Heart left ventricle (tissue), 16 donors: ENCODE results near the gene RPS6KC1. TPM values are rescaled to one million over a fixed set of nuclear protein-coding genes. Genes with fewer than 3 reads are reported as not detected.

ENCODE experiments used
- ATAC-seq, 4 donors: fragments of 200-7000 bp; cut with Tn5 transposase; one replicate each; pipeline ENCODE4 v1.9.1; 2020 to 2022; ENCODE audit warnings: moderate library complexity in 4 of 4, mild to moderate bottlenecking in 3 of 4, moderate number of reproducible peaks in 1 of 4
- DNase-seq, 5 donors: peaks; one replicate each; pipeline ENCODE4 v3.0.0-alpha.2; 2020
- H3K27ac ChIP-seq, 12 donors: fragments of 200-600 bp; sonication (generic) in 4 of 12; one replicate each; pipeline versions ENCODE4 v1.5.0 to v1.8.0; 2016 to 2022; ENCODE audit warnings: mild to moderate bottlenecking in 2 of 12
- H3K27me3 ChIP-seq, 9 donors: fragments of 200-600 bp; sonication (generic) in 2 of 9; one replicate each; pipeline versions ENCODE4 v1.5.1 to v1.8.0; 2016 to 2022; ENCODE audit warnings: mild to moderate bottlenecking in 3 of 9
- H3K36me3 ChIP-seq, 9 donors: fragments of 200-600 bp; sonication (generic) in 2 of 9; one replicate each; pipeline versions ENCODE4 v1.5.0 to v1.8.0; 2018 to 2022; ENCODE audit warnings: mild to moderate bottlenecking in 2 of 9
- H3K4me1 ChIP-seq, 12 donors: fragments of 200-600 bp; sonication (generic) in 4 of 12; one replicate each; pipeline versions ENCODE4 v1.5.0 to v1.8.0; 2016 to 2022; ENCODE audit warnings: mild to moderate bottlenecking in 3 of 12
- H3K4me3 ChIP-seq, 12 donors: fragments of 200-600 bp; sonication (generic) in 4 of 12; one replicate each; pipeline versions ENCODE4 v1.5.0 to v1.8.0; 2017 to 2022; ENCODE audit warnings: mild to moderate bottlenecking in 9 of 12, moderate library complexity in 4 of 12
- H3K9me3 ChIP-seq, 12 donors: fragments of 200-600 bp; sonication (generic) in 4 of 12; one replicate each; pipeline versions ENCODE4 v1.5.0 to v1.8.0; 2016 to 2022; ENCODE audit warnings: mild to moderate bottlenecking in 1 of 12
- POLR2A ChIP-seq, 2 donors: fragments of 450-650 bp; IDR thresholded peaks; one replicate each; pipeline ENCODE4 v1.6.1; 2017; ENCODE audit warnings: antibody characterized with exemption in 2 of 2, mild to moderate bottlenecking in 2 of 2, moderate library complexity in 2 of 2
- WGBS, 4 donors: extraction: QIAGEN DNeasy Blood & Tissue Kit in 2 of 4; methylation state at CpG; one replicate each; pipeline versions ENCODE4 v1.1.5 to v1.1.7; 2013 to 2018; 5-methylcytosine and 5-hydroxymethylcytosine counted together
- intact Hi-C, 10 donors: fragments of 100-400 bp; cut with DNase I; formaldehyde crosslinking; loops; one replicate each; pipeline versions ENCODE4 v1.11.1 to v1.14.2; 2022
- polyA plus RNA-seq, 2 donors: library from polyadenylated mRNA; stranded (reverse); fragments of 200-250 nt; gene quantifications; one replicate each; pipeline ENCODE4 v1.2.3, GENCODE V29; 2013
- total RNA-seq, 9 donors: library from RNA; depleted of rRNA in 2 of 9; stranded (reverse); fragments of >200 nt in 2 of 9; fragmentation: NEBNext Ultra II Directional in 3 of 9; extraction: Animal tissue kit (Norgen Biotek cat#: 25700) in 3 of 9; gene quantifications; one replicate each; pipeline versions ENCODE4 v1.1.0 to v1.2.4, GENCODE V29; 2016 to 2023
- TF ChIP-seq, protein P1 (sequence below), 12 donors: fragments of 200-600 bp; sonication (generic) in 4 of 12; IDR thresholded peaks; one replicate each; pipeline versions ENCODE4 v1.5.0 to v1.8.0; 2018 to 2022; ENCODE audit warnings: antibody characterized with exemption in 12 of 12, mild to moderate bottlenecking in 5 of 12
- donor health status: ischemic (EF 13 %, LVEDD 7.1; RV severe dilation, severe dysfunction).
- donor health status: healthy with polysubstance abuse.
- donor health status: DM: no; HTN: yes; CAD: no.
- donor health status: DM: no; HTN: no; CAD: no.
- donor health status: ischemic (EF 25% LVEDD 6.9; RV normal size, moderate dysfunction).
- donor health status: ischemic (EF 25% LVEDD 5.7; RV mildly dilated, moderate dysfunction).
- donor health status: healthy.
- donor health status: DM: yes; HTN: yes; CAD: no.
- donor health status: ischemic (EF 35%, LVEDD 5.7; RV mildly dilated, moderate dysfunction).
- donor health status: nonischemic (EF 11% LVEDD 7.7; RV severe dilation, severe dysfunction).
- donor health status: DM: yes; HTN: yes; CAD: no.
- donor health status: PGD.
- donor health status: ischemic (EF 29% LVEDD 5.4; RV normal size, mild dysfunction).
- donor health status: nonischemic (EF 23%, LVEDD 6.1; RV moderate dilation, normal function).

Gene RPS6KC1
- total and polyA plus RNA-seq, 11 donors: 3.0 to 15.6 (median 10.4) TPM

DNA sequence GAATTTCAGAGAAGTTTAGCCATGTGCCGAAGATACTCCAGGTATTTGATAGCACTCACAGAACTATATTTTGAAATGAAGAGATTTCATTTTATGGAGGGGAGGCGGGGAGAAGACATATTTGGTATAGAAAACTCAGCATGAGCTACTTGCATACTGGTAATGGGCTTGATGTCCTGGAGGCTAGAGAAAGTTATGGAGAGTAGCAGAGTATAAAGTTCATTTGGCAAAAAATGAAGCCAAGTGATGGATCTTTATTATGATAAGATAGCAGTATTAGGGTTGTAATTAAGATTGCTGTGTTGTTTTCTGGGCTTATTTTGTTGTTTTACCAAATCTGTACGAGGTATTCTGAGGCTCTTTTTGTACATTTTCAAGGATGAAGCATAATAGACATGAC lies 72.0 kb downstream of the RPS6KC1 start:
- no peak for TF ChIP-seq POLR2A (IDR thresholded peaks at IDR 0.05)
- TF ChIP-seq, protein P1, sequence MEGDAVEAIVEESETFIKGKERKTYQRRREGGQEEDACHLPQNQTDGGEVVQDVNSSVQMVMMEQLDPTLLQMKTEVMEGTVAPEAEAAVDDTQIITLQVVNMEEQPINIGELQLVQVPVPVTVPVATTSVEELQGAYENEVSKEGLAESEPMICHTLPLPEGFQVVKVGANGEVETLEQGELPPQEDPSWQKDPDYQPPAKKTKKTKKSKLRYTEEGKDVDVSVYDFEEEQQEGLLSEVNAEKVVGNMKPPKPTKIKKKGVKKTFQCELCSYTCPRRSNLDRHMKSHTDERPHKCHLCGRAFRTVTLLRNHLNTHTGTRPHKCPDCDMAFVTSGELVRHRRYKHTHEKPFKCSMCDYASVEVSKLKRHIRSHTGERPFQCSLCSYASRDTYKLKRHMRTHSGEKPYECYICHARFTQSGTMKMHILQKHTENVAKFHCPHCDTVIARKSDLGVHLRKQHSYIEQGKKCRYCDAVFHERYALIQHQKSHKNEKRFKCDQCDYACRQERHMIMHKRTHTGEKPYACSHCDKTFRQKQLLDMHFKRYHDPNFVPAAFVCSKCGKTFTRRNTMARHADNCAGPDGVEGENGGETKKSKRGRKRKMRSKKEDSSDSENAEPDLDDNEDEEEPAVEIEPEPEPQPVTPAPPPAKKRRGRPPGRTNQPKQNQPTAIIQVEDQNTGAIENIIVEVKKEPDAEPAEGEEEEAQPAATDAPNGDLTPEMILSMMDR (IDR thresholded peaks at IDR 0.05): no peak
- Histone ChIP-seq H3K4me1 (peaks cover 0 to 6% (median 0%) of the 10 kb centered on the region in 12 donors), H3K27me3 (no peaks in the 10 kb centered on the region), H3K27ac (no peak overlapping the region), H3K36me3 (peaks cover 0 to 7% (median 0%) of the 10 kb centered on the region in 9 donors), H3K4me3 (no peak overlapping the region), H3K9me3 (no peaks in the 10 kb centered on the region)
- DNase-seq (no peak), ATAC-seq (no peak)
- intact Hi-C loops: loop anchor here in 7 of 10 donors (5.0 to 10.0 kb wide), 7 partner anchors 102 to 1204 kb away; partner anchors contain the start of gene PROX1 (in 1 of the 7)
- WGBS, 4 donors: 96 to 98% (median 97%) methylated on average over 3 of the region's 3 CpGs

DNA sequence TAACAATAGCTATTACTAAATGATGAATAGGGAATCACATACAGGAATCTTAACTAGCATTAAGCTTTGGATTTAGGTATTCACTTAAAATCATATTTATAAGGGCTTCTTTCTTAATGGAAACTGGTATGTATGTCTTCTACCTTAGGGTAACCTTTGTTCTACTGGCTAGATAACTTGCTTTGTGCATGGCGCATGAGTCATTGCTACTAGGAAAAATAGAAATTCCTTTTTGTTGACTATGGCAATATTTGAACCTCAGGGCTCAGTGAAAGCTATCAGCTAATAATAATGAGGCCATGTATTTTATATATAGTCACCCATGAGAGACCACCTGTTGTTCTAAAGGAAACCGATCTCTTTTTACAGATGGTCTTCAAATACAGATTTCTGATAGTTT lies 72.5 kb downstream of the RPS6KC1 start:
- no peaks in the 10 kb centered on the region for H3K27me3 ChIP-seq
- H3K9me3 ChIP-seq: peaks cover 0 to 3% (median 0%) of the 10 kb centered on the region in 12 donors
- H3K36me3 ChIP-seq: peaks cover 0 to 6% (median 0%) of the 10 kb centered on the region in 9 donors
- H3K4me3 ChIP-seq: no peak overlapping the region
- no peak for TF ChIP-seq POLR2A (IDR thresholded peaks at IDR 0.05)
- TF ChIP-seq, protein P1 (IDR thresholded peaks at IDR 0.05): no peak
- H3K4me1 ChIP-seq: peaks cover 0 to 6% (median 0%) of the 10 kb centered on the region in 12 donors
- DNase-seq (no peak), ATAC-seq (peak in 1 of 4 donors; percentile 43)
- intact Hi-C loops: loop anchor here in 7 of 10 donors (5.0 to 10.0 kb wide), 7 partner anchors 101 to 1204 kb away; partner anchors contain the start of gene PROX1 (in 1 of the 7)
- 91 to 98% (median 97%) methylated on average over 2 of the region's 2 CpGs for WGBS, 4 donors
- H3K27ac ChIP-seq: no peak overlapping the region

DNA sequence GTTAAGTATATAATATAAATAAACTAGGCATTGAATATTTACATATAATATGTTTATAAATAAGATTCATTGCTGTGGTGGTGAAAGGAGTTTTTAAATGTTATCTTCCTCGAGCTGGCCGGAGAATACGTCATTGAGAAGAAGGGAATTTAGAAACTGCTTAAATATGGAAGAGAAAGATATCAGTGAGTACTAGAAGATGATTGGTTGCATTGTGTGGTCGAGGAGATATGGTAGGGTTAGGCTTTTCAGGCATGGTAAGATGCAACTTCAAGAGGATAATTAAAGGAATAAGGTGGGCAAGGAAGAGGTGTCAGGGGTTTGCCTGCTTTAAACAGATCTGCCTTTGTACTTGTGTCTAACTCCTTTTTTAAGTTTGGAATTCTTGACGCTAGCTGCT lies 73.5 kb downstream of the RPS6KC1 start:
- Histone ChIP-seq H3K27me3 (no peaks in the 10 kb centered on the region), H3K27ac (no peak overlapping the region), H3K4me1 (peaks cover 0 to 5% (median 0%) of the 10 kb centered on the region in 12 donors), H3K36me3 (peaks cover 0 to under 1% (median 0%) of the 10 kb centered on the region in 9 donors), H3K9me3 (peaks cover 0 to 3% (median 0%) of the 10 kb centered on the region in 12 donors), H3K4me3 (no peak overlapping the region)
- TF ChIP-seq, protein P1 (IDR thresholded peaks at IDR 0.05): no peak
- no peak for TF ChIP-seq POLR2A (IDR thresholded peaks at IDR 0.05)
- 69 to 73% (median 72%) methylated on average over 5 of the region's 5 CpGs for WGBS, 4 donors
- intact Hi-C loops: loop anchor here in 7 of 10 donors (5.0 to 10.0 kb wide), 7 partner anchors 100 to 1203 kb away; partner anchors contain the start of gene PROX1 (in 1 of the 7)
- no peak for DNase-seq
- ATAC-seq: no peak

DNA sequence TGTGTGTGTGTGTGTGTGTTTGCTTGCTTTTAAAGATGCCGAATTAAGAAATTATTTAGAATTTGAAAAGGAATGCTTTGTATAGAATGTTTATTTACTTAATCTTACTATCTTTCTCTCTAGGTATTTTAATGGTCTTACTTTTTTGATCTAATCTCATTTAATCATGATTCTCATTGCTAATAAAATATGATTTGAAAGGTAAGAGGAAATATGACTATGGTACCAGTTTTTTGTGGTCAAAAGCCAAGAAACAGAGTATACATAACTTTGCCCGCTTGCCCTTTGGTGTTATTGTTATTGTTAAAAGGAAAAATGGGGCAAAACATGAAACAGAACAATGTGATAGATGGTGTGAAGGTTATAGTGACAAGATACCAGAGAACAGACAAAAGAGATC lies 74.6 kb downstream of the RPS6KC1 start:
- ATAC-seq: no peak
- H3K9me3 ChIP-seq: peaks cover 0 to 3% (median 0%) of the 10 kb centered on the region in 12 donors
- H3K4me3 ChIP-seq: no peak overlapping the region
- peaks cover 0 to 10% (median 0%) of the 10 kb centered on the region in 9 donors for H3K36me3 ChIP-seq
- no peak for DNase-seq
- no peak for TF ChIP-seq POLR2A (IDR thresholded peaks at IDR 0.05)
- TF ChIP-seq, protein P1 (IDR thresholded peaks at IDR 0.05): no peak
- intact Hi-C loops: loop anchor here in 5 of 10 donors (10.0 kb wide), 5 partner anchors 99 to 999 kb away; partner anchors contain the start of gene PROX1 (in 1 of the 5)
- WGBS, 4 donors: 94 to 97% (median 95%) methylated on average over 2 of the region's 2 CpGs
- no peak overlapping the region for H3K27ac ChIP-seq
- peaks cover 0 to 5% (median 0%) of the 10 kb centered on the region in 12 donors for H3K4me1 ChIP-seq
- no peaks in the 10 kb centered on the region for H3K27me3 ChIP-seq
